NT2/D1 (cell line): ENCODE data around the gene NDUFA11.

Experiments
- SUZ12 ChIP-seq: IDR thresholded peaks from 2 replicates; pipeline ENCODE4 v1.6.1; 2011; ENCODE audit not compliant: insufficient read length, insufficient read depth; ENCODE audit errors: extremely low read depth
- YY1 ChIP-seq: IDR thresholded peaks from 2 replicates; pipeline ENCODE4 v1.6.1; 2011; ENCODE audit not compliant: insufficient read length, insufficient read depth
- ZNF274 ChIP-seq: IDR thresholded peaks from 2 replicates; pipeline ENCODE4 v1.6.1; 2011; ENCODE audit warnings: mild to moderate bottlenecking, low read depth, low read length

GRCh38 chr19:5893296-5893903, 10.2 kb downstream of the NDUFA11 start:
- TF ChIP-seq YY1 = no peak
- no peak for TF ChIP-seq ZNF274
- TF ChIP-seq SUZ12 = no peak
